ENCODE results near the gene SMIM21.

- no peak for TF ChIP-seq POLR2AphosphoS5 (IDR thresholded peaks at IDR 0.05)
- no peak for TF ChIP-seq CTCF (IDR thresholded peaks at IDR 0.05)
- no peak for TF ChIP-seq POLR2A (IDR thresholded peaks at IDR 0.05)
Observed at GRCh38 chr18:75360941-75361340, 66.6 kb downstream of the SMIM21 start.

All from breast epithelium (tissue), 3 donors.